Stimulated activated CD8-positive, alpha-beta memory T cell treated with anti-CD3 and anti-CD28 coated beads, Interleukin-2, amount 100 ng/mL, for 1 hour (primary cell): ENCODE measurements around the gene CCDC85C.

Experiments
- DNase-seq, 2 donors: peaks; one replicate each; pipeline ENCODE4 v3.0.0-alpha.2; 2020; ENCODE audit warnings: low read depth in 2 of 2

The CCDC85C gene

GRCh38 chr14:99522934-99523703 lies 80.9 kb downstream of the CCDC85C start:
- no peak for DNase-seq

GRCh38 chr14:99522457-99522891 lies 81.5 kb downstream of the CCDC85C start:
- DNase-seq: no peak

- no peak for DNase-seq
These were observed 82.0 kb downstream of the CCDC85C start for GRCh38 chr14:99522025-99522401.

GRCh38 chr14:99521176-99522024 lies 82.6 kb downstream of the CCDC85C start:
- no peak for DNase-seq

- no peak for DNase-seq
These were observed 83.4 kb downstream of the CCDC85C start for GRCh38 chr14:99520571-99521081.

GRCh38 chr14:99519931-99520421 lies 84.0 kb downstream of the CCDC85C start:
- DNase-seq: no peak

- DNase-seq: no peak
These were observed 84.6 kb downstream of the CCDC85C start for GRCh38 chr14:99519347-99519881.

GRCh38 chr14:99518441-99519346 lies 85.3 kb downstream of the CCDC85C start:
- DNase-seq: peak; percentile 57 to 61

- no peak for DNase-seq
These were observed 86.2 kb downstream of the CCDC85C start for GRCh38 chr14:99517643-99518381.

- DNase-seq: no peak
These were observed 87.0 kb downstream of the CCDC85C start for GRCh38 chr14:99516871-99517642.

GRCh38 chr14:99516156-99516870 lies 87.7 kb downstream of the CCDC85C start:
- no peak for DNase-seq

- no peak for DNase-seq
These were observed 88.5 kb downstream of the CCDC85C start for GRCh38 chr14:99515301-99516155.

GRCh38 chr14:99514552-99515300 lies 89.3 kb downstream of the CCDC85C start:
- DNase-seq: no peak

GRCh38 chr14:99513946-99514551 lies 90.0 kb downstream of the CCDC85C start:
- DNase-seq: no peak

- no peak for DNase-seq
These were observed 90.8 kb downstream of the CCDC85C start for GRCh38 chr14:99513183-99513694.

- no peak for DNase-seq
These were observed 91.3 kb downstream of the CCDC85C start for GRCh38 chr14:99512571-99513182.
